OCI-LY1 (cell line): ENCODE results near the gene VCPKMT.

ENCODE experiments used
- H2AFZ ChIP-seq: fragments of 200-600 bp; sonication (generic), shearing (Covaris generic); 2 replicates; pipeline ENCODE4 v1.6.0; 2014; ENCODE audit warnings: antibody characterized with exemption, mild to moderate bottlenecking, low read length
- H3F3A ChIP-seq: fragments of 200-600 bp; sonication (generic), shearing (Covaris generic); 2 replicates; pipeline ENCODE4 v1.6.0; 2014; ENCODE audit warnings: mild to moderate bottlenecking, antibody characterized with exemption, low read length, moderate library complexity; ENCODE audit not compliant: insufficient read depth
- H3K27ac ChIP-seq: fragments of 200-600 bp; sonication (generic); 2 replicates; pipeline ENCODE4 v1.5.1; 2014; ENCODE audit warnings: low read length, mixed run types, mild to moderate bottlenecking, low read depth; ENCODE audit not compliant: poor library complexity, severe bottlenecking
- H3K27me3 ChIP-seq: fragments of 200-600 bp; sonication (generic); 2 replicates; pipeline ENCODE4 v1.6.0; 2014; ENCODE audit warnings: antibody characterized with exemption, mild to moderate bottlenecking, low read length, moderate library complexity; ENCODE audit not compliant: insufficient read depth
- H3K36me3 ChIP-seq: fragments of 200-600 bp; sonication (generic); 2 replicates; pipeline ENCODE4 v1.6.1; 2014; ENCODE audit warnings: mild to moderate bottlenecking, antibody characterized with exemption, low read length, moderate library complexity, mixed read lengths; ENCODE audit not compliant: insufficient read depth
- H3K4me1 ChIP-seq: fragments of 200-600 bp; sonication (generic); 2 replicates; pipeline ENCODE4 v1.5.1; 2014; ENCODE audit warnings: mild to moderate bottlenecking, low read length, moderate library complexity; ENCODE audit not compliant: insufficient read depth, severe bottlenecking
- H3K4me2 ChIP-seq: fragments of 200-600 bp; sonication (generic), shearing (Covaris generic); 2 replicates; pipeline ENCODE4 v1.6.1; 2014; ENCODE audit warnings: low read length
- H3K4me3 ChIP-seq: fragments of 200-600 bp; sonication (generic); 2 replicates; pipeline ENCODE4 v1.5.1; 2014; ENCODE audit warnings: low read length, low read depth, mild to moderate bottlenecking, mixed read lengths; ENCODE audit not compliant: poor library complexity, severe bottlenecking
- H3K79me2 ChIP-seq: fragments of 200-600 bp; shearing (Covaris generic); 2 replicates; pipeline ENCODE4 v1.6.1; 2016; ENCODE audit warnings: mixed run types, low read length, mixed read lengths; ENCODE audit not compliant: insufficient read depth
- H3K9ac ChIP-seq: fragments of 200-600 bp; sonication (generic), shearing (Covaris generic); 2 replicates; pipeline ENCODE4 v1.6.1; 2014; ENCODE audit warnings: mild to moderate bottlenecking, low read length, mixed read lengths
- H3K9me2 ChIP-seq: fragments of 200-600 bp; sonication (generic), shearing (Covaris generic); 2 replicates; pipeline ENCODE4 v1.6.1; 2014; ENCODE audit warnings: low read depth, mild to moderate bottlenecking, low read length, mixed read lengths
- H3K9me3 ChIP-seq: fragments of 200-600 bp; shearing (Covaris generic); 2 replicates; pipeline ENCODE4 v1.6.1; 2014; ENCODE audit warnings: low read length, mixed read lengths
- H4K20me1 ChIP-seq: fragments of 200-600 bp; sonication (generic), shearing (Covaris generic); 2 replicates; pipeline ENCODE4 v1.6.0; 2016; ENCODE audit warnings: mild to moderate bottlenecking, low read length; ENCODE audit not compliant: insufficient read depth
- EZH2 ChIP-seq: fragments of 200-600 bp; sonication (generic), shearing (Covaris generic); IDR thresholded peaks from 2 replicates; pipeline ENCODE4 v1.8.0; 2017; ENCODE audit warnings: borderline replicate concordance, mixed run types, mild to moderate bottlenecking, antibody characterized with exemption, low read length, moderate library complexity, mixed read lengths
- TF ChIP-seq, protein P1 (sequence below): fragments of 200-600 bp; sonication (generic), shearing (Covaris generic); IDR thresholded peaks from 2 replicates; pipeline ENCODE4 v1.5.1; 2017; ENCODE audit warnings: mild to moderate bottlenecking, antibody characterized with exemption, low read length, moderate library complexity, mixed read lengths

The VCPKMT gene

DNA sequence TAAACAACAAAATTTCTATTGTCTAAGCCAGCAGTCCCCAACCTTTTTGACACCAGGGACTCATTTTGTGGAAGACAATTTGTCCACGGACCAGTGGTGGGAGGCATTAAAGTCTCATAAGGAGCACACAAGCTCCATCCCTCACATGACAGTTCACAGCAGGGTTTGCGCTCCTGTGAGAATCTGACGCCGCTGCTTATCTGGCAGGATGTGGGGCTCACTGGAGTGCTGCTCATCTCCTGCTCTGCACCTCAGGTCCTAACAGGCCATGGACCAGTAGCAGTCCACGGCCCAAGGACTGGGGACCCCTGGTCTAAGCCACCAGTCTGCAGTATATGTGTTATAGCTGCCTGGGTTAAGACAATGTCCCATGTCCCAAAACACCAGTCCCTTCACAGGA is 27.2 kb downstream of the VCPKMT start:
- H3K36me3 ChIP-seq: no peaks in the 10 kb centered on the region

DNA sequence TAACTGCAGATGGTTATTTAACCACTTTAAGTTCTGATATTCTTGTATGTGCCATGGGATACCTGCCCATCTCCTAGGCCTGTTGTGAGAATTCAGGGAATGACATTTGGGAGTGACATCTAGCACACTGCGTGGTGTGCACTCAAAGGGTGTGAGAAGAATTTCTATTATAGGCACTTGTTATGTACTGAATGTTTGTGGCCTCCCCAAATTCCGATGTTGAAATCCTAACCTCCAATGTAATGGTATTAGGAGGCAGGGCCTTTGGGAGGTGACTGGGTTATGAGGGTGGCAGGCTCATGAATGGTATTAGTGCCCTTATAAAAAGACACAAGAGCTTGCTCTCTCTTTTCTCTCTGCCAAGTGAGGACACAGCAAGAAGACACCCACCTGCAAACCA is 27.6 kb downstream of the VCPKMT start:
- Histone ChIP-seq H3K27ac (no peak overlapping the region), H3K79me2 (no peaks in the 10 kb centered on the region), H3K4me1 (peaks cover 26% of the 10 kb centered on the region), H3K4me3 (no peak overlapping the region), H2AFZ (no peak overlapping the region), H3F3A (no peaks in the 10 kb centered on the region), H3K27me3 (no peaks in the 10 kb centered on the region), H4K20me1 (no peaks in the 10 kb centered on the region), H3K9me2 (no peaks in the 10 kb centered on the region), H3K9ac (no peak overlapping the region), H3K36me3 (no peaks in the 10 kb centered on the region), H3K4me2 (no peak overlapping the region), H3K9me3 (no peaks in the 10 kb centered on the region)
- TF ChIP-seq, protein P1, sequence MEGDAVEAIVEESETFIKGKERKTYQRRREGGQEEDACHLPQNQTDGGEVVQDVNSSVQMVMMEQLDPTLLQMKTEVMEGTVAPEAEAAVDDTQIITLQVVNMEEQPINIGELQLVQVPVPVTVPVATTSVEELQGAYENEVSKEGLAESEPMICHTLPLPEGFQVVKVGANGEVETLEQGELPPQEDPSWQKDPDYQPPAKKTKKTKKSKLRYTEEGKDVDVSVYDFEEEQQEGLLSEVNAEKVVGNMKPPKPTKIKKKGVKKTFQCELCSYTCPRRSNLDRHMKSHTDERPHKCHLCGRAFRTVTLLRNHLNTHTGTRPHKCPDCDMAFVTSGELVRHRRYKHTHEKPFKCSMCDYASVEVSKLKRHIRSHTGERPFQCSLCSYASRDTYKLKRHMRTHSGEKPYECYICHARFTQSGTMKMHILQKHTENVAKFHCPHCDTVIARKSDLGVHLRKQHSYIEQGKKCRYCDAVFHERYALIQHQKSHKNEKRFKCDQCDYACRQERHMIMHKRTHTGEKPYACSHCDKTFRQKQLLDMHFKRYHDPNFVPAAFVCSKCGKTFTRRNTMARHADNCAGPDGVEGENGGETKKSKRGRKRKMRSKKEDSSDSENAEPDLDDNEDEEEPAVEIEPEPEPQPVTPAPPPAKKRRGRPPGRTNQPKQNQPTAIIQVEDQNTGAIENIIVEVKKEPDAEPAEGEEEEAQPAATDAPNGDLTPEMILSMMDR: no peak
- TF ChIP-seq EZH2: no peak

More for the DNA sequence above, 27.2 kb downstream of the VCPKMT start:
- TF ChIP-seq, protein P1: no peak
- TF ChIP-seq EZH2: no peak
- Histone ChIP-seq H3K9me2 (no peaks in the 10 kb centered on the region), H3K27ac (no peak overlapping the region), H3K9ac (no peak overlapping the region), H3K79me2 (no peaks in the 10 kb centered on the region), H3F3A (no peaks in the 10 kb centered on the region), H3K9me3 (no peaks in the 10 kb centered on the region), H3K27me3 (no peaks in the 10 kb centered on the region), H3K4me1 (peaks cover 23% of the 10 kb centered on the region), H2AFZ (no peak overlapping the region), H3K4me2 (no peak overlapping the region), H4K20me1 (no peaks in the 10 kb centered on the region), H3K4me3 (no peak overlapping the region)

DNA sequence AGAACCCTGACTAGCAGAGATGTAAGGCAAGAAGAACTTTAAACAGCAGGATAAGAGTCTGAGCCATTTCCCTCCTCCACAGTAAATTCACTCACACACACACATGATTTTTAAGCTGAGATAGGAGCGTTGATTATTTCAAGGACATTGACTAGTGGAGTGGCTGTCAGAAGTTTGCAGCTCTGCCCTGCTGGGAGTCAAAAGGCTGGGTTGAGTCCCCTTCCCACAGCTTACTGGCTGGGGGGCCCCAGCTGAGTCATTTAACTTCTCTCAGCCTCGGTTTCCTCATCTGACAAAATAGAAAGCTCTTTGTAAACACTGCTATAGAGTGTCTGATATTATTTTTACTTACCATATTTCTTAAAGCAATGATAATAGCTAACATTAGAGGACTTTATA is 28.3 kb downstream of the VCPKMT start:
- H4K20me1 ChIP-seq: no peaks in the 10 kb centered on the region

DNA sequence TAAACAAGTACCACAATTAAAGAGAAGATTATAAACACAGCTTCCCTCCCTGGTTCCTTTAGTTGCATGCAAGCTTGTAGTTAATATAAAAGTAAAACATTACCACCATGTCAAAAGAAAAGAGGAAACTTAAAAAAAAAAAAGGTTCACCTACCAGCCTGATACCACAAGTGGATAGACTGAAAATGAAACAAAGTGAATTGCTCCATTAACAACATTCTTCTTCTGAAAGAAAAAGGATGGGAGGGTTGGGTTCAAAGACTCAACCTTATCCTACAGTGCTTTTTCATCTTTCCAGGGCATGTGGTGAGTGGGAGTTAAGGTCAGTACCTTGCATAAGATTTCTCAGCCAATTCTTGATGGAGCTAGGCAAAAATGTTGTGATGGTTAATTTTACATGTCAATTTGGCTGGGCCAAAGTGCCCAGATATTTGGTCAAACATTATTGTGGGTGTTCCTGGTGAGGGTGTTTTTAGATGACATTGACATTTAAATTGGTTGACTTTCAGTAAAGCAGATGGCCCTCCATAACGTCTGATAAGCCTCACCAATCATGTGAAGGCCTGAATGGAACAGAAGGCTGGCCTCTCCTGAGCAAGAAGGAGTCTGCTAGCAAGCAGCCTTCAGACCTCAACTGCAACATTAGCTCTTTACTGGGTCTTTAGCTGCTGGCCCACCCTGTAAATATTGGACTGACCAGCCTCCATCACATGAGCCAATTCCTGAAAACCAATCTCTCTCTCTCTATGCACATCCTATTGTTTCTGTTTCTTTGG is 28.8 kb downstream of the VCPKMT start:
- no peak overlapping the region for H2AFZ ChIP-seq
- no peak for TF ChIP-seq EZH2
- TF ChIP-seq, protein P1: no peak
- H4K20me1 ChIP-seq: no peaks in the 10 kb centered on the region
- H3K9me3 ChIP-seq: no peaks in the 10 kb centered on the region
- H3K27ac ChIP-seq: peak overlapping the region; percentile 21
- H3K4me1 ChIP-seq: peaks cover 38% of the 10 kb centered on the region
- H3K27me3 ChIP-seq: no peaks in the 10 kb centered on the region
- H3K4me2 ChIP-seq: no peak overlapping the region
- no peak overlapping the region for H3K9ac ChIP-seq
- no peaks in the 10 kb centered on the region for H3K9me2 ChIP-seq
- H3K4me3 ChIP-seq: no peak overlapping the region
- H3K79me2 ChIP-seq: no peaks in the 10 kb centered on the region
- H3F3A ChIP-seq: no peaks in the 10 kb centered on the region
- no peaks in the 10 kb centered on the region for H3K36me3 ChIP-seq

More for the DNA sequence above, 28.3 kb downstream of the VCPKMT start:
- Histone ChIP-seq H3K9me2 (no peaks in the 10 kb centered on the region), H2AFZ (no peak overlapping the region), H3K4me3 (no peak overlapping the region), H3F3A (no peaks in the 10 kb centered on the region), H3K4me2 (no peak overlapping the region), H3K4me1 (peaks cover 32% of the 10 kb centered on the region), H3K9ac (no peak overlapping the region), H3K27me3 (no peaks in the 10 kb centered on the region), H3K79me2 (no peaks in the 10 kb centered on the region), H3K27ac (peak overlapping the region; percentile 21), H3K9me3 (no peaks in the 10 kb centered on the region), H3K36me3 (no peaks in the 10 kb centered on the region)
- TF ChIP-seq EZH2: no peak
